Esophagus squamous epithelium (tissue), 5 donors: Measurements from ENCODE around the gene PRDM12. TPM values are rescaled to one million over a fixed set of nuclear protein-coding genes. Genes with fewer than 3 reads are reported as not detected.

Source experiments
- DNase-seq: peaks from one replicate; lab custom pipeline; 2025; lab: John Stamatoyannopoulos, UW
- H3K27ac ChIP-seq, 4 donors: fragments of 200-600 bp; sonication (generic); one replicate each; pipeline ENCODE4 v1.5.1; 2016 to 2019; ENCODE audit warnings: mild to moderate bottlenecking in 1 of 4
- H3K27me3 ChIP-seq, 4 donors: fragments of 200-600 bp; sonication (generic); 1 replicate in 3 of 4; 2 replicates in 1 of 4; pipeline versions ENCODE4 v1.5.1 to v1.6.0; 2017 to 2021; ENCODE audit warnings: antibody characterized with exemption in 1 of 4
- H3K36me3 ChIP-seq, 3 donors: fragments of 200-600 bp; sonication (generic); one replicate each; pipeline ENCODE4 v1.5.1; 2016 to 2019
- H3K4me1 ChIP-seq, 3 donors: fragments of 200-600 bp; sonication (generic); one replicate each; pipeline ENCODE4 v1.5.1; 2017 to 2019
- H3K4me3 ChIP-seq, 4 donors: fragments of 200-600 bp; sonication (generic); 1 replicate in 3 of 4; 2 replicates in 1 of 4; pipeline ENCODE4 v1.5.1; 2016 to 2019; ENCODE audit warnings: mild to moderate bottlenecking in 2 of 4, moderate library complexity in 1 of 4
- H3K9me3 ChIP-seq, 3 donors: fragments of 200-600 bp; sonication (generic); one replicate each; pipeline ENCODE4 v1.5.1; 2016 to 2019
- POLR2A ChIP-seq, 4 donors: fragments of 450-650 bp; IDR thresholded peaks; one replicate each; pipeline ENCODE4 v1.6.1; 2017; ENCODE audit warnings: antibody characterized with exemption in 4 of 4, mild to moderate bottlenecking in 4 of 4, moderate library complexity in 3 of 4
- WGBS, 2 donors: methylation state at CpG; one replicate each; pipeline ENCODE4 v1.1.5; 2018; 5-methylcytosine and 5-hydroxymethylcytosine counted together
- intact Hi-C: fragments of 100-400 bp; cut with DNase I; formaldehyde crosslinking; loops from one replicate; pipeline ENCODE4 v1.15.0; 2022
- total RNA-seq, 4 donors: library from RNA; depleted of rRNA; stranded (reverse); fragments of >200 nt; gene quantifications; one replicate each; pipeline ENCODE4 v1.1.0, GENCODE V29; 2016
- TF ChIP-seq, protein P1 (sequence below), 6 experiments: fragments of 450-650 bp in 4 of 6; fragments of 200-600 bp in 2 of 6; sonication (generic) in 2 of 6; IDR thresholded peaks; one replicate each; pipeline ENCODE4 v1.5.1; 2016 to 2019; ENCODE audit warnings: antibody characterized with exemption in 6 of 6, mild to moderate bottlenecking in 4 of 6, moderate library complexity in 4 of 6
- donor health status: DM: yes; HTN: yes; CAD: no.

The PRDM12 gene
- total RNA-seq, 4 donors from 2014 or later: not detected

DNA sequence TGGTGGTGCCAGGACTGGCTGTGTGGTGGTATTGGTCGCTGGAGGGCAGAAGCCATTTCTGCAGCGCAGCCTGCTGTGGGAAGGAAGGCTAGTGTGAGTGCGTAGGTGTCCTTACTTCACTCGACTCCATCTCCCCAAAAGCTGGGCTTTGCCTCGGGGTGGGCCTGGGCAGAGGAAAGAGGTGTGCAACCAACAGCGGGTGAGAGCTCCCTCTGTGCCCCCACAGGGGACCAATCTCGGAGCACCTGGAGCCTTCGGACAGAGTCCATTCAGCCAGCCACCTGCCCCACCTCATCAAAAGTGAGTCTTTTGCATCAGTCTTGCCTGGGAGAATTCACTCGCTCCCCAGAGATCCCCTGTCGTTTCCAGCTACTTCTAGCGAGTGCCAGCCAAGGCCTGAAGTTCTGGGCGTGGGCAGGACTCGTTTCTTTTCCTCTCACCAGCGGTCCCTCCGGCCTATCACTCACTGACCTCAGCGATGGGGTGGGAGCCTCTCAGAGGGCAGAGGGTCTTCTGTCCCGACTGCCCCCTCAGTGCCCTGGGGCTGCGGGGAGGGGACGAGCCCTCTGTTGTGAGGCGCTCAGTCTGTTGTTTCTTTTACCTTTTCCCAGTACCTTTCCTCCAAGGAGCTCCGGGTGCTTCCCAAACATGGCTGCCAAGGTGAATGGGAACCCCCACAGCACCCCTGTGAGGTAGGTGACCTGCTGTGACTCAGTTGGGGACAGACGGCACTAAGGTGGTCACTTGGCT lies 32.9 kb upstream of the PRDM12 start:
- Histone ChIP-seq H3K4me1 (no peaks in the 10 kb centered on the region), H3K9me3 (no peaks in the 10 kb centered on the region), H3K4me3 (no peak overlapping the region), H3K36me3 (peaks cover 29 to 100% (median 65%) of the 10 kb centered on the region in 3 donors), H3K27me3 (no peaks in the 10 kb centered on the region), H3K27ac (no peak overlapping the region)
- no peak for TF ChIP-seq POLR2A (IDR thresholded peaks at IDR 0.05)
- TF ChIP-seq, protein P1, sequence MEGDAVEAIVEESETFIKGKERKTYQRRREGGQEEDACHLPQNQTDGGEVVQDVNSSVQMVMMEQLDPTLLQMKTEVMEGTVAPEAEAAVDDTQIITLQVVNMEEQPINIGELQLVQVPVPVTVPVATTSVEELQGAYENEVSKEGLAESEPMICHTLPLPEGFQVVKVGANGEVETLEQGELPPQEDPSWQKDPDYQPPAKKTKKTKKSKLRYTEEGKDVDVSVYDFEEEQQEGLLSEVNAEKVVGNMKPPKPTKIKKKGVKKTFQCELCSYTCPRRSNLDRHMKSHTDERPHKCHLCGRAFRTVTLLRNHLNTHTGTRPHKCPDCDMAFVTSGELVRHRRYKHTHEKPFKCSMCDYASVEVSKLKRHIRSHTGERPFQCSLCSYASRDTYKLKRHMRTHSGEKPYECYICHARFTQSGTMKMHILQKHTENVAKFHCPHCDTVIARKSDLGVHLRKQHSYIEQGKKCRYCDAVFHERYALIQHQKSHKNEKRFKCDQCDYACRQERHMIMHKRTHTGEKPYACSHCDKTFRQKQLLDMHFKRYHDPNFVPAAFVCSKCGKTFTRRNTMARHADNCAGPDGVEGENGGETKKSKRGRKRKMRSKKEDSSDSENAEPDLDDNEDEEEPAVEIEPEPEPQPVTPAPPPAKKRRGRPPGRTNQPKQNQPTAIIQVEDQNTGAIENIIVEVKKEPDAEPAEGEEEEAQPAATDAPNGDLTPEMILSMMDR (IDR thresholded peaks at IDR 0.05): no peak
- intact Hi-C loops: no loop called here
- WGBS, 2 donors: 94 to 97% methylated on average over 6 to 14 of the region's 22 CpGs
- DNase-seq: no peak

DNA sequence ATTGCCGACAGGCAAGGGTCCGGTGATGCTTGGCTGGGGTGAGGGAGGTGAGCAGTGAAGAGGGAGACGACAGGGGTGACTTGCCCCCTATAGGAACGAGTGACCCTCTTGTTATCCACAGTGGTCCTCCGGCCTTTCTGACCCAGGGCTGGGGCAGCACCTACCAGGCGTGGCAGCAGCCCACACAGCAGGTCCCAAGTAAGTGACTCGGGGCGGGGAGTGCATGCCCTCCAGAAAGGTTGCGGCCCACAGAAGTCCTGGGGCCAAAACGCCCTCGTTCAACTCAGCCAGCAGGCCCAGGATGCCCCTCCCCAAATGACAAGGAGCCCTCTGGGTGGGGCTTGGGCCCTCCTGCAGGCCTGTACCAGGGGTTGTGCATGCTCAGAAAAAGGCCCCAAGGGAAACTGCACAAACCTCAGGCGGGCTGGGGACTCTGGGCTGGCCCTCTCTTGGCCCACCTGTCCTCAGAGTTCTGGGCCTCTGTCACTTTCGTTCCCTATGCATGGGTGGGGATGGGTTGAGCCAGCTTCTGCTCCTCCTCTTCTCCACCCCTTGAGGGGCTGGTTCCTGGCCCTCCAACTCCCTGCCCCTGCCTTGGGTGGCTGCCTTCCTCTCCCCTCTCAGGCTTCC lies 32.2 kb upstream of the PRDM12 start:
- no peak overlapping the region for H3K27ac ChIP-seq
- intact Hi-C loops: no loop called here
- TF ChIP-seq POLR2A (IDR thresholded peaks at IDR 0.05): no peak
- TF ChIP-seq, protein P1 (IDR thresholded peaks at IDR 0.05): no peak
- H3K9me3 ChIP-seq: no peaks in the 10 kb centered on the region
- 82 to 93% methylated on average over 3 of the region's 13 CpGs for WGBS, 2 donors
- no peak for DNase-seq
- H3K4me1 ChIP-seq: no peaks in the 10 kb centered on the region
- H3K27me3 ChIP-seq: no peaks in the 10 kb centered on the region
- peaks cover 24 to 100% (median 61%) of the 10 kb centered on the region in 3 donors for H3K36me3 ChIP-seq
- H3K4me3 ChIP-seq: no peak overlapping the region

DNA sequence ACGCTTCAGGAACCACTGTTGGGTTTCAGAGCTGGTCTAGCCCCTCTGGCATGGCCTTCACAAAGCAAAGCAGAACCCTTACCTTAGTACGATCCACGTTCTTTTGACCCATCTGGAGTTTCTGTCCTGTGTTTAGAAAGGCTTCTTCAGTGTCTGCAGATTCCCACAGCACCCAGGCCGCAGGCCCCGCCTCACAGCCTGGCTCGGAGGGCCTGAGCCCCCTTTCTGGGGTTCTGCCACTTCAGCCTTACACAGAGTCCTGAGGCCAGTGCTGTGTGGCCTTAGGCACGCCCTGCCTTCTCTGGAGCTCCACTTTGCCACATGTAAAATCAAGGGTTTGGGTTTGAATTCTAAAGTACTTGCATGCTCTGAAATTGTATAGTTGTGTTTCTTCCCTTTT lies 31.6 kb upstream of the PRDM12 start:
- TF ChIP-seq POLR2A (IDR thresholded peaks at IDR 0.05): no peak
- TF ChIP-seq, protein P1 (IDR thresholded peaks at IDR 0.05): no peak
- H3K9me3 ChIP-seq: no peaks in the 10 kb centered on the region
- no peak overlapping the region for H3K27ac ChIP-seq
- peaks cover 24 to 97% (median 54%) of the 10 kb centered on the region in 3 donors for H3K36me3 ChIP-seq
- no peaks in the 10 kb centered on the region for H3K27me3 ChIP-seq
- 89 to 92% methylated on average over 5 to 6 of the region's 7 CpGs for WGBS, 2 donors
- no peak overlapping the region for H3K4me3 ChIP-seq
- intact Hi-C loops: no loop called here
- no peaks in the 10 kb centered on the region for H3K4me1 ChIP-seq
- DNase-seq: no peak

DNA sequence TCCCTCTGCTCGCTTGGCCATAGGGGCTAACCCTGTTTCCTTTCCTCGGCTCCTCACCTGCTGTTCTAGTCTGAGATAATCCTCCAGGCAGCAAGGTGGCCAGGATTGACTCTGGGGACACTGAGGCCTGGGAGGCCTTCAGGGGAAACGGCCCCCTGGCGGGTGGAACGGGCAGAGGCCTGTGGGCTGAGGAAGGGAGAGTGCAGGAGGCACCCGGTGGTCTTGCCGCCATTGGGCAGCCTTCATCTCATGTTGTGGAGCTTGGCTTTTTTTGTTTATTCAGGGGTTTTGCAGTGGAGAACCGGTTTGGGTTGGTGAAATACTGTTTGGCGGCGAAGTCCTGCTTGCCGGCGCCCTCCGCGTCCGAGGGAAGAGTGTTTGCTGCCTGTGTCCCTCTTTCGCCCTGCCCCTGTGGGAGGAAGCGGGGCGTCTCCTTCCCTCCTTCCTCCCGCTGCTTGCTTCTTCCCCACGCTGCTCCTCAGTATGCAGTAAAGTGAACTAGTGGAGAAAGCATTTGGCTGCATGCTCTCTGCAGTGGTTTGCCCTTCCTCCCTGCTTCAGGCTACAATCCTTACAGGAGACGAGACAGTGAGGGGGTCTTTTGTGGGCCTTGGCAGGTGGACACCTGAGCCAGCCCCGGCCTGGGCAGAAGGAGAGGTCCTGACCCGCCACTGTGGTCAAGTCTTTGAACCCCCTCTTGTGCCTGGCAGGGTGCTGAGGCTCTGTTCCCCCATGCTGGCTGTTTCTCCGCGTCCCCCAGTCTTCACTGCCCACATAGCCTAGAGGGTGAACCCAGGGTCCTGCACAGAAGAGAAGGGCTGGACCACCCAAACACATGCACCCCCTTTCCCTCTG lies 30.8 kb upstream of the PRDM12 start:
- Histone ChIP-seq H3K9me3 (no peaks in the 10 kb centered on the region), H3K27ac (no peak overlapping the region), H3K4me1 (no peaks in the 10 kb centered on the region), H3K36me3 (peaks cover 24 to 97% (median 54%) of the 10 kb centered on the region in 3 donors), H3K27me3 (no peaks in the 10 kb centered on the region), H3K4me3 (no peak overlapping the region)
- WGBS, 2 donors: 87 to 91% methylated on average over 17 to 20 of the region's 25 CpGs
- TF ChIP-seq, protein P1 (IDR thresholded peaks at IDR 0.05): no peak
- no peak for TF ChIP-seq POLR2A (IDR thresholded peaks at IDR 0.05)
- DNase-seq: no peak
- intact Hi-C loops: no loop called here
